Measurements from ENCODE around the gene ABLIM1.

- TF ChIP-seq POLR2A (IDR thresholded peaks at IDR 0.05), result no peak
- no peak for TF ChIP-seq CTCF (IDR thresholded peaks at IDR 0.05)
- TF ChIP-seq POLR2AphosphoS5 (IDR thresholded peaks at IDR 0.05), result no peak
Observed at GRCh38 chr10:114448897-114449296, 209.2 kb downstream of the ABLIM1 start.

Data from suprapubic skin (tissue), 4 donors.